ENCODE measurements around the gene TTPAL.

TTPAL gene

GRCh38 chr20:44489931-44490330 lies 14.3 kb downstream of the TTPAL start:
- Histone ChIP-seq H3K4me3 (ENCODE audit: low read length) (no peak overlapping the region), H3K36me3 (ENCODE audit: insufficient read depth, low read length) (peaks cover 66% of the 10 kb centered on the region), H3K9me3 (replicated peaks; ENCODE audit: low read length) (no peaks in the 10 kb centered on the region), H3K9ac (ENCODE audit: low read depth, low read length) (no peak overlapping the region), H3K4me2 (ENCODE audit: low read length) (no peak overlapping the region), H3K4me1 (ENCODE audit: control insufficient read depth, insufficient read depth, low read length) (peaks cover 40% of the 10 kb centered on the region), H3K27me3 (ENCODE audit: control insufficient read depth, insufficient read depth, low read length) (no peaks in the 10 kb centered on the region)

DNA sequence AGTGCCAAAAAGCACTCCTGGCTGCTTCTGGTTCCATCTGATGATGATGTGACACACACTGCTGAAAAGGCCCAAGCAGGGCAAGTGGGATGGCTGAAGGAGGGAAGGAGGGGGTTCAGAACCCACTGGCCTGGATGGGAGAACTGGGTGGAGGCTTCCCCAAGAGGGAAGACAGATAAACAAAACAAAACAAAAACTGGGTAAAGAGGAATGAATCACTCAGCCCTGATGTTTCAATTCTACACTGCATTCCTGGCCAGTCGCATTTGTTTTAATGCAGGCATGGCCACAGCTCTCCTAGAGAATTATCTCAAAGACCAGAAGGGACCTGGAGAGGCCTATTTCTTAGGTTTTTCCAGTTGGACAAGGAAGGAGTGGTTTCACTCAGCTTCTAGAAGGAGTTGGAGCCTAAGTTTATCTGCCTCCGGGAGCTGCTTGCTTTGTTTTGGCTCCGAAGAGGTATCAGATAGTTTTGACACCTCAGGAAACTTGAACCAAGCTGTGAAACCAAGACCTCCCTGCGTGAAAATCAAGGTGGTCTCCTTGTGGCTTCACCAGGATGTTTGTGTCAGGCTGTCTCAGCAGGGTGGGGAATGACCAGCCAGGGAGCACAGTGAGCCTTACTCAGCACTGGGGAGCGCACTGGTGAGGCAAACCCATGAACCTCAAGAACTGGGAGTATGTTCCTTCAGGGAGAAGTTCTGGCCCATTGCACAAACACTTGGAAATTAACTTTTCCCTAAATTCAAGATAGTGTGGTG lies 16.1 kb downstream of the TTPAL start:
- Histone ChIP-seq H3K4me3 (ENCODE audit: low read length) (no peak overlapping the region), H3K4me1 (ENCODE audit: control insufficient read depth, insufficient read depth, low read length) (peaks cover 57% of the 10 kb centered on the region), H3K36me3 (ENCODE audit: insufficient read depth, low read length) (peaks cover 54% of the 10 kb centered on the region), H3K27me3 (ENCODE audit: control insufficient read depth, insufficient read depth, low read length) (no peaks in the 10 kb centered on the region), H3K4me2 (ENCODE audit: low read length) (peak overlapping the region; percentile 23), H3K9ac (ENCODE audit: low read depth, low read length) (peak overlapping the region; percentile 81), H3K9me3 (replicated peaks; ENCODE audit: low read length) (no peaks in the 10 kb centered on the region)

GRCh38 chr20:44494266-44494665 lies 18.6 kb downstream of the TTPAL start:
- Histone ChIP-seq H3K4me2 (ENCODE audit: low read length) (peak overlapping the region; percentile 54), H3K9me3 (replicated peaks; ENCODE audit: low read length) (no peaks in the 10 kb centered on the region), H3K4me1 (ENCODE audit: control insufficient read depth, insufficient read depth, low read length) (peaks cover 69% of the 10 kb centered on the region), H3K36me3 (ENCODE audit: insufficient read depth, low read length) (peaks cover 51% of the 10 kb centered on the region), H3K9ac (ENCODE audit: low read depth, low read length) (peak overlapping the region; percentile 85), H3K27me3 (ENCODE audit: control insufficient read depth, insufficient read depth, low read length) (no peaks in the 10 kb centered on the region), H3K4me3 (ENCODE audit: low read length) (no peak overlapping the region)

GRCh38 chr20:44494681-44495080 lies 19.0 kb downstream of the TTPAL start:
- H3K9me3 ChIP-seq (replicated peaks; ENCODE audit: low read length), result no peaks in the 10 kb centered on the region
- peak overlapping the region; percentile 37 for H3K4me3 ChIP-seq (ENCODE audit: low read length)
- H3K27me3 ChIP-seq (ENCODE audit: control insufficient read depth, insufficient read depth, low read length), result no peaks in the 10 kb centered on the region
- H3K9ac ChIP-seq (ENCODE audit: low read depth, low read length), result peak overlapping the region; percentile 82
- peaks cover 47% of the 10 kb centered on the region for H3K36me3 ChIP-seq (ENCODE audit: insufficient read depth, low read length)
- peak overlapping the region; percentile 42 for H3K4me2 ChIP-seq (ENCODE audit: low read length)
- H3K4me1 ChIP-seq (ENCODE audit: control insufficient read depth, insufficient read depth, low read length), result peaks cover 69% of the 10 kb centered on the region

GRCh38 chr20:44495257-44495656 lies 19.6 kb downstream of the TTPAL start:
- Histone ChIP-seq H3K36me3 (ENCODE audit: insufficient read depth, low read length) (peaks cover 46% of the 10 kb centered on the region), H3K4me1 (ENCODE audit: control insufficient read depth, insufficient read depth, low read length) (peaks cover 69% of the 10 kb centered on the region), H3K27me3 (ENCODE audit: control insufficient read depth, insufficient read depth, low read length) (no peaks in the 10 kb centered on the region), H3K4me2 (ENCODE audit: low read length) (peak overlapping the region; percentile 42), H3K9ac (ENCODE audit: low read depth, low read length) (peak overlapping the region; percentile 82), H3K4me3 (ENCODE audit: low read length) (peak overlapping the region; percentile 37), H3K9me3 (replicated peaks; ENCODE audit: low read length) (no peaks in the 10 kb centered on the region)

DNA sequence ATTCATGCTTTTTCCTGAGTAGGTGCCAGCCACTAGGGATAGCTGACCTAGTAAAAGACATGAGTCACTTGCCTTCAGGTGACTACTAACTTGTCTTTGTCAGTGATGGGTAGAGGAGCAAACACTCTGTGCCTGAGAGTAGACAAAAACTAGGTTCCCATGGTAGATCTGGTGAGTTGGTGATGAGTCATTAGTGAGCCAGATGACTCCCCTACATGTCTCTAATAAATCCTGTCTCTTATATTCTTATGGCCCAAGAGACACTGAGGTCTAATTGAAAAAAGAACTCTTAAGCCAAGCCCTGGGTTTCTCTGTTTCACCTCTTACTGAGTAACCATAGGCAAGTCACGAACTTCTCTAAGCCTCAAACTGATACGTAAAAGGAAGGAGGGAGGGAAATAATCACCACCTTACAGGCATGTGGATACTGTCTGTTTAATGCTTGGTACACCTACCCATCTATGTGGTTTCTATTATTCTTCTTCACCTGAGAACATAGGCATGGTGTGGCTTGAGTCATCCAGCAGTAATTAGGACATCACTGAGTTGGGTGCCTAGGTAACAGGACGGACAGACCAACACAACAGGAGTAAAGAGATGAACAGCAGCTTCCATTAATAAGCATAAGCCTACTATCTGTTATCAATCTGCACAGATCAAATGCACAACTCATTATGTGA lies 20.3 kb downstream of the TTPAL start:
- Histone ChIP-seq H3K4me3 (ENCODE audit: low read length) (peak overlapping the region; percentile 20), H3K9ac (ENCODE audit: low read depth, low read length) (peak overlapping the region; percentile 82), H3K4me2 (ENCODE audit: low read length) (peak overlapping the region; percentile 42), H3K4me1 (ENCODE audit: control insufficient read depth, insufficient read depth, low read length) (peaks cover 66% of the 10 kb centered on the region), H3K9me3 (replicated peaks; ENCODE audit: low read length) (no peaks in the 10 kb centered on the region), H3K27me3 (ENCODE audit: control insufficient read depth, insufficient read depth, low read length) (no peaks in the 10 kb centered on the region), H3K36me3 (ENCODE audit: insufficient read depth, low read length) (peaks cover 49% of the 10 kb centered on the region)

GRCh38 chr20:44496976-44497375 lies 21.3 kb downstream of the TTPAL start:
- H3K4me1 ChIP-seq (ENCODE audit: control insufficient read depth, insufficient read depth, low read length), result peaks cover 59% of the 10 kb centered on the region
- no peaks in the 10 kb centered on the region for H3K27me3 ChIP-seq (ENCODE audit: control insufficient read depth, insufficient read depth, low read length)
- H3K4me3 ChIP-seq (ENCODE audit: low read length), result no peak overlapping the region
- peaks cover 57% of the 10 kb centered on the region for H3K36me3 ChIP-seq (ENCODE audit: insufficient read depth, low read length)
- H3K9ac ChIP-seq (ENCODE audit: low read depth, low read length), result peak overlapping the region; percentile 79
- H3K4me2 ChIP-seq (ENCODE audit: low read length), result peak overlapping the region; percentile 1
- H3K9me3 ChIP-seq (replicated peaks; ENCODE audit: low read length), result no peaks in the 10 kb centered on the region

DNA sequence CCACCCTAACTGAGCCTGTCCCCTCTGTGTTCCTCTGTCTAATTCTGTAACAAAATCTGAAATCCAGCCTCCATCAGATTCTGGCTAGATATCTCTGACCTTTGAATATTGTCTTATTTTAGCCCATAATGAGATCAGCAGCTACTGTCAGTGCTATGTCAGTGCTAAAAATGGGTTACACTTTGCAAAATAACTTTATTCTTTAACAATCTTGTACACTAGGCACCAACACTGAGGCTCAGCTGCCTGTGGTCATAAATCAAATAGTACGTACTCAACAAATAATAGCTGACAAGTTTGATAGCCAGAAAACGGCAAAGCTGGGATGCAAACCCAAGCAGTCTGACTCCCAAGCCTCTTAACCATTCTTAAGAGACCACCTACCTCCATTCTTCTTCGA lies 22.1 kb downstream of the TTPAL start:
- H3K4me2 ChIP-seq (ENCODE audit: low read length), result peak overlapping the region; percentile 1
- peak overlapping the region; percentile 75 for H3K9ac ChIP-seq (ENCODE audit: low read depth, low read length)
- no peaks in the 10 kb centered on the region for H3K27me3 ChIP-seq (ENCODE audit: control insufficient read depth, insufficient read depth, low read length)
- peaks cover 57% of the 10 kb centered on the region for H3K36me3 ChIP-seq (ENCODE audit: insufficient read depth, low read length)
- H3K4me3 ChIP-seq (ENCODE audit: low read length), result no peak overlapping the region
- no peaks in the 10 kb centered on the region for H3K9me3 ChIP-seq (replicated peaks; ENCODE audit: low read length)
- H3K4me1 ChIP-seq (ENCODE audit: control insufficient read depth, insufficient read depth, low read length), result peaks cover 51% of the 10 kb centered on the region

GRCh38 chr20:44500221-44500620 lies 24.5 kb downstream of the TTPAL start:
- Histone ChIP-seq H3K4me3 (ENCODE audit: low read length) (no peak overlapping the region), H3K4me1 (ENCODE audit: control insufficient read depth, insufficient read depth, low read length) (peaks cover 30% of the 10 kb centered on the region), H3K4me2 (ENCODE audit: low read length) (no peak overlapping the region), H3K9me3 (replicated peaks; ENCODE audit: low read length) (no peaks in the 10 kb centered on the region), H3K36me3 (ENCODE audit: insufficient read depth, low read length) (peaks cover 69% of the 10 kb centered on the region), H3K9ac (ENCODE audit: low read depth, low read length) (no peak overlapping the region), H3K27me3 (ENCODE audit: control insufficient read depth, insufficient read depth, low read length) (no peaks in the 10 kb centered on the region)

DNA sequence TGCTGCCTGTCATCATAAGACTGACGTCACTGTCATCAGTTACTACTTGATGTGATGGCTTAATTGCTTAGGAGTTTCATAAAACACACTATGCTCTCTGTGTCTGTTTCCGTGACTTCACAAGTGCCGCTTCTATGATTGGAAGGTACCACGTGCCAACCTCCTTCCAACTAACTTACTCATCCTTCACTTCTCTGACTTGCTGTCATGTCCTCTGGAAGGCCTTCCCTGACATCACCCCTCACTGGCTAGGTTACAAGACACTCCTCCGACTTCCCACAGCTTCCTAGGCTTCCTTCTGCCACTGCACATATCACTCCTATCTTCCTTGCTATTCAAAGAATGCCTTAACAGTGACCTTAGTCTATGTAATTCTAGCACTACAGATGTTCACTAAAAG lies 25.8 kb downstream of the TTPAL start:
- H3K4me1 ChIP-seq (ENCODE audit: control insufficient read depth, insufficient read depth, low read length), result peaks cover 19% of the 10 kb centered on the region
- no peak overlapping the region for H3K4me3 ChIP-seq (ENCODE audit: low read length)
- H3K9me3 ChIP-seq (replicated peaks; ENCODE audit: low read length), result no peaks in the 10 kb centered on the region
- H3K36me3 ChIP-seq (ENCODE audit: insufficient read depth, low read length), result peaks cover 66% of the 10 kb centered on the region
- no peak overlapping the region for H3K4me2 ChIP-seq (ENCODE audit: low read length)
- no peaks in the 10 kb centered on the region for H3K27me3 ChIP-seq (ENCODE audit: control insufficient read depth, insufficient read depth, low read length)
- H3K9ac ChIP-seq (ENCODE audit: low read depth, low read length), result no peak overlapping the region

GRCh38 chr20:44502968-44503367 lies 27.3 kb downstream of the TTPAL start:
- Histone ChIP-seq H3K36me3 (ENCODE audit: insufficient read depth, low read length) (peaks cover 77% of the 10 kb centered on the region), H3K9ac (ENCODE audit: low read depth, low read length) (no peak overlapping the region), H3K4me1 (ENCODE audit: control insufficient read depth, insufficient read depth, low read length) (peaks cover 5% of the 10 kb centered on the region), H3K4me3 (ENCODE audit: low read length) (no peak overlapping the region), H3K9me3 (replicated peaks; ENCODE audit: low read length) (no peaks in the 10 kb centered on the region), H3K4me2 (ENCODE audit: low read length) (no peak overlapping the region), H3K27me3 (ENCODE audit: control insufficient read depth, insufficient read depth, low read length) (no peaks in the 10 kb centered on the region)

All from skeletal muscle satellite cell (primary cell).